OCI-LY3 (cell line): ENCODE results near the gene NFATC3.

ENCODE experiments used
- H2AFZ ChIP-seq: fragments of 200-600, 300-600 bp; shearing (Covaris generic); 2 replicates; pipeline ENCODE4 v1.6.0; 2014; ENCODE audit warnings: antibody characterized with exemption, low read depth, low read length
- H3K27ac ChIP-seq: fragments of 200-600, 300-600 bp; sonication (generic); 2 replicates; pipeline ENCODE4 v1.5.1; 2014; ENCODE audit warnings: mild to moderate bottlenecking, low read length, moderate library complexity, mixed read lengths
- H3K27me3 ChIP-seq: fragments of 200-600, 300-600 bp; sonication (generic); 2 replicates; pipeline ENCODE4 v1.6.1; 2014; ENCODE audit warnings: low read depth, low read length, mixed read lengths
- H3K36me3 ChIP-seq: fragments of 200-600, 300-600 bp; sonication (generic); replicated peaks from 2 replicates; pipeline ENCODE3; 2014; ENCODE audit warnings: low read depth, low read length, mixed read lengths
- H3K4me1 ChIP-seq: fragments of 300-600, 200-600 bp; sonication (generic); 2 replicates; pipeline ENCODE4 v1.6.1; 2014; ENCODE audit warnings: low read length, mixed read lengths
- H3K4me2 ChIP-seq: fragments of 200-600, 300-600 bp; sonication (generic); 2 replicates; pipeline ENCODE4 v1.6.1; 2014; ENCODE audit warnings: low read length, mixed read lengths
- H3K4me3 ChIP-seq: fragments of 300-600, 200-600 bp; sonication (generic); 2 replicates; pipeline ENCODE4 v1.5.1; 2014; ENCODE audit warnings: antibody characterized with exemption, mild to moderate bottlenecking, low read length, moderate library complexity
- H3K79me2 ChIP-seq: fragments of 300-600, 200-600 bp; shearing (Covaris generic); 2 replicates; pipeline ENCODE4 v1.6.1; 2014; ENCODE audit warnings: mild to moderate bottlenecking, low read length, mixed read lengths
- H3K9ac ChIP-seq: fragments of 300-600, 200-600 bp; shearing (Covaris generic); 2 replicates; pipeline ENCODE4 v1.6.0; 2014; ENCODE audit warnings: mild to moderate bottlenecking, low read length, moderate library complexity
- H3K9me3 ChIP-seq: fragments of 200-600, 300-600 bp; shearing (Covaris generic); 2 replicates; pipeline ENCODE4 v1.6.1; 2014; ENCODE audit warnings: low read length, mixed read lengths; ENCODE audit not compliant: insufficient read depth
- H4K20me1 ChIP-seq: fragments of 200-600, 300-600 bp; sonication (generic); 2 replicates; pipeline ENCODE4 v1.6.1; 2016; ENCODE audit warnings: low read length, mixed read lengths; ENCODE audit not compliant: insufficient read depth
- EZH2phosphoT487 ChIP-seq: fragments of 200-600 bp; shearing (Covaris generic); IDR thresholded peaks from 2 replicates; pipeline ENCODE4 v1.6.1; 2018; ENCODE audit warnings: antibody characterized with exemption, mixed run types, low read depth
- TF ChIP-seq, protein P1 (sequence below): fragments of 200-600, 300-600 bp; sonication (generic); IDR thresholded peaks from 2 replicates; pipeline ENCODE4 v1.5.1; 2014; ENCODE audit warnings: antibody characterized with exemption, low read length, low read depth

The NFATC3 gene

DNA sequence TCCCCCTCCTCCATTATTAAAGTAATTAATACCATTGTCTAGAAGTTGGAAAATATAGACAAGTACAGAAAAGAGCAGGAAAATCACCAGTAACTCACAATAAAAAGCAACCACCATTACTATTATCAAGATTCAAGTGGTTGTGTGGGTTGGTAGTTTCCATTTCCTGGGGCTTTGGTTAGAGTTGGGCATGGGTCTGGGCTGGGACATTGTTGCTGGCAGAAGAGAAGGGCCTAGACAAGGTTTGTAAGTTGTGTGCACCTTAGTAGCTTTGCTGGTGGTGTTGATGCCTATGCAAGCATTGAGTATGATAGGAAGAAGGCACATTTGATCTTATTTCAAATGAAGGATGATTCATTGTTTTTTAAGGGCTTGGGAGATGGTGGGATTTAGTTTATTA, 25.4 kb upstream of the NFATC3 start:
- no peak overlapping the region for H3K9ac ChIP-seq
- TF ChIP-seq EZH2phosphoT487: no peak
- TF ChIP-seq, protein P1, sequence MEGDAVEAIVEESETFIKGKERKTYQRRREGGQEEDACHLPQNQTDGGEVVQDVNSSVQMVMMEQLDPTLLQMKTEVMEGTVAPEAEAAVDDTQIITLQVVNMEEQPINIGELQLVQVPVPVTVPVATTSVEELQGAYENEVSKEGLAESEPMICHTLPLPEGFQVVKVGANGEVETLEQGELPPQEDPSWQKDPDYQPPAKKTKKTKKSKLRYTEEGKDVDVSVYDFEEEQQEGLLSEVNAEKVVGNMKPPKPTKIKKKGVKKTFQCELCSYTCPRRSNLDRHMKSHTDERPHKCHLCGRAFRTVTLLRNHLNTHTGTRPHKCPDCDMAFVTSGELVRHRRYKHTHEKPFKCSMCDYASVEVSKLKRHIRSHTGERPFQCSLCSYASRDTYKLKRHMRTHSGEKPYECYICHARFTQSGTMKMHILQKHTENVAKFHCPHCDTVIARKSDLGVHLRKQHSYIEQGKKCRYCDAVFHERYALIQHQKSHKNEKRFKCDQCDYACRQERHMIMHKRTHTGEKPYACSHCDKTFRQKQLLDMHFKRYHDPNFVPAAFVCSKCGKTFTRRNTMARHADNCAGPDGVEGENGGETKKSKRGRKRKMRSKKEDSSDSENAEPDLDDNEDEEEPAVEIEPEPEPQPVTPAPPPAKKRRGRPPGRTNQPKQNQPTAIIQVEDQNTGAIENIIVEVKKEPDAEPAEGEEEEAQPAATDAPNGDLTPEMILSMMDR: no peak
- no peak overlapping the region for H2AFZ ChIP-seq
- H4K20me1 ChIP-seq: peaks cover 4% of the 10 kb centered on the region; the same call in 1 of the 2 replicates
- no peak overlapping the region for H3K4me2 ChIP-seq
- peaks cover 8% of the 10 kb centered on the region for H3K4me1 ChIP-seq
- H3K36me3 ChIP-seq: peaks cover 7% of the 10 kb centered on the region
- H3K27ac ChIP-seq: no peak overlapping the region
- H3K27me3 ChIP-seq: no peaks in the 10 kb centered on the region
- no peak overlapping the region for H3K4me3 ChIP-seq
- no peaks in the 10 kb centered on the region for H3K9me3 ChIP-seq
- no peaks in the 10 kb centered on the region for H3K79me2 ChIP-seq

DNA sequence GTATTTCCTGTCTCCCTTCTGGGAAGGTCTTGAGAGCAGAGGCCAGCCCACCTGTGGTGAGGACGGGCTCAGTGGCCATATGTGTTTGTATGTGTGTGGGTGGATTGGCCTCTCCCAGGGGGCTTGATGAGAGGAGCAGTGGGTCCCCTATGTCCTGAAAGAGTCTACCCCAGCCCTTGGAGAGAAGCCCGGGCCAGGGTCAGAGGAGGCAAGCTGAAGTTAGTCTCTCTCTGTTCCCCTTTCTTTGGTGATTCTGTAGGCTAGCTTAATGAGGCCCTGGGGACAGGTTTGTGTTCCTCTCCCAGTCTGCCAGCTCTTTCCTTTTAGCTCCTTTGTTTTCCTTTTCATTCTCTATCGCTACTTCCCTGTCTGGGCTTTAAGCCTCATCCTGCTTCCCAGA, 23.8 kb upstream of the NFATC3 start:
- H3K9ac ChIP-seq: no peak overlapping the region

DNA sequence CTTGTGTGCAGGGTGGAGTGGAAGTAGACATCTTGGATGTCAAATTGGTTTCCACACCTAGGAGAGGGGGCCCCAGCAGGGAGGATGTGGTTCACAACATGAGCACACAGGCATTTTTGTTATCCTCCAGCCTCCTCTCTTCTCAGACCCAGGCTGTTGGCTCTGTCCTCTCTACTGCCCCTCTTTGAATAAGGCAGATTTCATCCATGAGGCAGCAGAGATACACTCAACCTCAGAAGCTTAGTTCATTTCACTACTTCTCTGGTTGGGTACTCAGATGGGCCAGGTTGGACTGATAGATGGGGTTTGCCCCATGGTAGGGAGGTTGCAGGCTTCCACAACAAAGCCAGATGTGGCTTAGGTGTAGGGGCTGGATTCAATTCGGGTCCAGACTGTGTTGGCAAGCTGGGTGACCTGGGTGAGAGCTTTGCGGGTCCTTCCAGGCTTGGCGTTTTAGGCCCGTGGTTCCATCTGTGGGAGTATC, 22.2 kb upstream of the NFATC3 start:
- no peak overlapping the region for H3K27ac ChIP-seq
- H3K4me2 ChIP-seq: no peak overlapping the region
- H3K9me3 ChIP-seq: no peaks in the 10 kb centered on the region
- H3K79me2 ChIP-seq: no peaks in the 10 kb centered on the region
- no peak overlapping the region for H2AFZ ChIP-seq
- H3K4me3 ChIP-seq: no peak overlapping the region
- no peaks in the 10 kb centered on the region for H3K27me3 ChIP-seq
- H4K20me1 ChIP-seq: peaks cover 4% of the 10 kb centered on the region; the same call in 1 of the 2 replicates
- TF ChIP-seq, protein P1: no peak
- TF ChIP-seq EZH2phosphoT487: no peak
- peaks cover 11% of the 10 kb centered on the region for H3K36me3 ChIP-seq
- peaks cover 8% of the 10 kb centered on the region for H3K4me1 ChIP-seq
- H3K9ac ChIP-seq: no peak overlapping the region

More for the DNA sequence above, 23.8 kb upstream of the NFATC3 start:
- no peaks in the 10 kb centered on the region for H3K79me2 ChIP-seq
- no peaks in the 10 kb centered on the region for H3K9me3 ChIP-seq
- no peak overlapping the region for H3K4me3 ChIP-seq
- no peaks in the 10 kb centered on the region for H3K27me3 ChIP-seq
- peaks cover 8% of the 10 kb centered on the region for H3K4me1 ChIP-seq
- H2AFZ ChIP-seq: no peak overlapping the region
- H3K36me3 ChIP-seq: peaks cover 7% of the 10 kb centered on the region
- H3K27ac ChIP-seq: peak overlapping the region; percentile 31; the same call in 1 of the 2 replicates
- peaks cover 4% of the 10 kb centered on the region; the same call in 1 of the 2 replicates for H4K20me1 ChIP-seq
- H3K4me2 ChIP-seq: no peak overlapping the region
- TF ChIP-seq EZH2phosphoT487: no peak
- TF ChIP-seq, protein P1: no peak

DNA sequence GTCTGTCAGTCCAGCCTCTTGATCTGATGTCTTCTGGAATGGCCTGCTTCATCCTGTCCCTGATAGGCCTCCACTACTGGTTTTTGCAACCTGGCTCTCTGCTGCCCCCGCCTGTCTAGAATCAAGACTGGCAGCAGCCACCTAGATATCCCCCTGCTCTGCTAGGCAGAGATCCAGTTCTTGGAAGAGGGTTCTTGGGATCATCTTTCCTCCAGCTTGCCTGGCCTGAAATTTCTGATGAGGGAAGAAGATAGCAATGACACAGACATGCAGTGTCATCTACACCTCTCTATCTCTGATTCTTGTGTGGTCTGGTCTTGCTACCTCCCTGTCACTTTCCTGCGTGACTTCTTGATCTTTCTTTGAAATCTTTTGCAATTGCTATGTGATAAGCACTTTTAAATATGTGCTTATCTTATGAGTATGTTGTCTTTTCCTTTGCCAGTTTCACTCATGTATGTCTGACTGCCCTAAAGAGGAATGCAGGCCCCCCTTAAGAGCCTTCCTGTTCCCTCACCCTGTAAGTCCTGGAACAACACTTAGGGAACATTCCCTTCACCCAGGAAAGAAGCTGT, 20.3 kb upstream of the NFATC3 start:
- Histone ChIP-seq H3K4me2 (no peak overlapping the region), H2AFZ (no peak overlapping the region), H3K27me3 (no peaks in the 10 kb centered on the region), H3K79me2 (no peaks in the 10 kb centered on the region), H3K27ac (no peak overlapping the region), H3K9me3 (no peaks in the 10 kb centered on the region), H3K36me3 (peaks cover 11% of the 10 kb centered on the region), H3K4me1 (peaks cover 8% of the 10 kb centered on the region), H4K20me1 (peaks cover 4% of the 10 kb centered on the region; the same call in 1 of the 2 replicates), H3K9ac (no peak overlapping the region), H3K4me3 (no peak overlapping the region)
- TF ChIP-seq EZH2phosphoT487: no peak
- TF ChIP-seq, protein P1: peak; percentile 81
